Neuronal stem cell (in vitro differentiated cells): Measurements from ENCODE around the gene TRIM46.
"Not testable (repeated sequence)": the region's sequence is repeated elsewhere in the genome, so short reads cannot be mapped to it uniquely, and the experiment has no call there.

Source experiments
- DNase-seq: peaks from one replicate; pipeline ENCODE4 v3.0.0-alpha.2; 2013; ENCODE audit warnings: low spot score
- H2AFZ ChIP-seq: one replicate; pipeline ENCODE4 v1.6.1; 2013; ENCODE audit warnings: mild to moderate bottlenecking, low read length, inconsistent platforms
- H2AK5ac ChIP-seq: 2 replicates; pipeline ENCODE4 v1.6.1; 2013; ENCODE audit warnings: low read depth, mild to moderate bottlenecking, inconsistent platforms, low read length, moderate library complexity, mixed read lengths
- H2BK120ac ChIP-seq: 2 replicates; pipeline ENCODE4 v1.6.1; 2013; ENCODE audit warnings: low read depth, mild to moderate bottlenecking, inconsistent platforms, low read length, moderate library complexity, mixed read lengths
- H2BK12ac ChIP-seq: one replicate; pipeline ENCODE4 v1.6.1; 2013; ENCODE audit warnings: low read length, inconsistent platforms
- H2BK15ac ChIP-seq: 2 replicates; pipeline ENCODE4 v1.6.1; 2013; ENCODE audit warnings: mild to moderate bottlenecking, low read length, inconsistent platforms, mixed read lengths
- H2BK5ac ChIP-seq: one replicate; pipeline ENCODE4 v1.6.1; 2013; ENCODE audit warnings: inconsistent platforms, mild to moderate bottlenecking, low read length, moderate library complexity
- H3K14ac ChIP-seq: one replicate; pipeline ENCODE4 v1.6.1; 2013; ENCODE audit warnings: low read length, inconsistent platforms
- H3K18ac ChIP-seq: 2 replicates; pipeline ENCODE4 v1.6.1; 2013; ENCODE audit warnings: low read length, inconsistent platforms
- H3K23ac ChIP-seq: 2 replicates; pipeline ENCODE4 v1.6.1; 2013; ENCODE audit warnings: low read depth, mild to moderate bottlenecking, mixed read lengths, low read length, inconsistent platforms; ENCODE audit not compliant: poor library complexity
- H3K27ac ChIP-seq: replicated peaks from 3 replicates; pipeline ENCODE4 v1.5.1; 2013; ENCODE audit warnings: low read length, inconsistent platforms
- H3K27me3 ChIP-seq, 3 experiments: 2 replicates each; pipeline ENCODE4 v1.6.1; 2013; ENCODE audit warnings: low read length in 3 of 3, mild to moderate bottlenecking in 2 of 3, inconsistent platforms in 1 of 3, low read depth in 1 of 3, mixed read lengths in 1 of 3, moderate library complexity in 1 of 3; ENCODE audit not compliant: control insufficient read depth in 3 of 3, insufficient read depth in 3 of 3
- H3K36me3 ChIP-seq, 2 donors: replicated peaks in 1 of 2; 2 replicates each; pipeline ENCODE4 v1.6.1; 2013; ENCODE audit warnings: low read length in 2 of 2; ENCODE audit not compliant: control insufficient read depth in 2 of 2, insufficient read depth in 2 of 2
- H3K4ac ChIP-seq: 2 replicates; pipeline ENCODE4 v1.6.1; 2013; ENCODE audit warnings: inconsistent platforms, mild to moderate bottlenecking, low read length, moderate library complexity
- H3K4me1 ChIP-seq, 2 donors: 1 replicate in 1 of 2; 2 replicates in 1 of 2; pipeline ENCODE4 v1.6.1; 2013; ENCODE audit warnings: low read length in 2 of 2, low read depth in 1 of 2; ENCODE audit not compliant: control insufficient read depth in 2 of 2, insufficient read depth in 1 of 2
- H3K4me2 ChIP-seq: one replicate; pipeline ENCODE4 v1.6.1; 2013; ENCODE audit warnings: mild to moderate bottlenecking, low read length, inconsistent platforms; ENCODE audit not compliant: insufficient read depth, poor library complexity, severe bottlenecking
- H3K4me3 ChIP-seq, 2 donors: 2 replicates each; pipeline ENCODE4 v1.5.1; 2013; ENCODE audit warnings: low read length in 2 of 2, mild to moderate bottlenecking in 2 of 2, inconsistent platforms in 1 of 2, moderate library complexity in 1 of 2
- H3K79me1 ChIP-seq: one replicate; pipeline ENCODE4 v1.6.1; 2013; ENCODE audit warnings: low read depth, mild to moderate bottlenecking, inconsistent platforms, low read length, moderate library complexity
- H3K9ac ChIP-seq: one replicate; pipeline ENCODE4 v1.6.1; 2013; ENCODE audit warnings: mild to moderate bottlenecking, low read depth, low read length, inconsistent platforms; ENCODE audit not compliant: poor library complexity
- H3K9me3 ChIP-seq, 2 donors: replicated peaks in 1 of 2; 2 replicates each; pipeline versions ENCODE3 to v1.6.1; 2013; ENCODE audit warnings: low read length in 2 of 2, mild to moderate bottlenecking in 2 of 2, inconsistent platforms in 1 of 2, low read depth in 1 of 2, mixed read lengths in 1 of 2, moderate library complexity in 1 of 2; ENCODE audit not compliant: control insufficient read depth in 2 of 2, insufficient read depth in 1 of 2
- H4K8ac ChIP-seq: one replicate; pipeline ENCODE4 v1.6.1; 2013; ENCODE audit warnings: low read depth, mild to moderate bottlenecking, inconsistent platforms, low read length, moderate library complexity
- H4K91ac ChIP-seq: one replicate; pipeline ENCODE4 v1.6.1; 2013; ENCODE audit warnings: low read length, low read depth, mild to moderate bottlenecking, inconsistent platforms; ENCODE audit not compliant: poor library complexity
- WGBS, 2 donors: extraction: QIAGEN DNeasy Blood & Tissue Kit; methylation state at CpG; one replicate each; pipeline ENCODE4 v1.1.7; 2013; ENCODE audit warnings: missing lambda C conversion rate in 2 of 2, mixed read lengths in 1 of 2; ENCODE audit not compliant: insufficient read length in 2 of 2, insufficient replicate concordance in 1 of 2; ENCODE audit errors: extremely low coverage in 2 of 2; 5-methylcytosine and 5-hydroxymethylcytosine counted together

The TRIM46 gene

DNA sequence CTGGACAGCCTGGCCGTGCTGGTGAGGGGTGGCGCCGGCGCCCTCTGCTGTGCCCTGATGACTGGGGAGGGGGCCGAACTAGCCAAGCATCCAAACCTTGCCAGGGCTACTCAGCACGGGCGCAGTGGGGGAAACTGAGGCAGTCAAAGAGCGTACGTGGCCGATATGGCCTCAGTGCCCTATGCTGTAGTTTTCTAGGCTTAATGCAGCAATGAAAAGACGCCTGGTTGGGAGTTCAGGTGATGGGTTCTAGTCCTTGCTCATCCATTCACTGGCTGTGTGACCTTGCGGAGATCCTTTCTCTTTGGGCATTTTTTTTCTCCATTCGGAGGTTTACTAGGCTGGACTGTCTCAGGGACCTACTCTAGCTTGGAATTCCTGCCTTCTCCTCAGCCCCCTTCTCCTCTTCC, 35.7 kb downstream of the TRIM46 start:
- H3K4me2 ChIP-seq, result peak overlapping the region; percentile 85
- H3K36me3 ChIP-seq, result peaks cover 1 to 32% of the 10 kb centered on the region in 2 donors
- no peak overlapping the region for H3K14ac ChIP-seq
- peak overlapping the region; percentile 96 for H3K27ac ChIP-seq
- peak overlapping the region; percentile 98 for H2BK5ac ChIP-seq
- peak overlapping the region; percentile 47 for H3K23ac ChIP-seq
- no peak overlapping the region for H4K91ac ChIP-seq
- H2AFZ ChIP-seq, result peak overlapping the region; percentile 77
- peak overlapping the region; percentile 89 for H3K9ac ChIP-seq
- no peaks in the 10 kb centered on the region for H3K9me3 ChIP-seq
- WGBS, 2 donors, result no CpG with 5 or more reads among the region's 13 CpGs
- peaks cover 6% of the 10 kb centered on the region for H3K79me1 ChIP-seq
- H3K4ac ChIP-seq, result no peak overlapping the region
- no peak overlapping the region for H2BK120ac ChIP-seq
- H3K4me3 ChIP-seq, result peak overlapping the region; percentile 82 to 86
- no peak overlapping the region for H4K8ac ChIP-seq
- H2AK5ac ChIP-seq, result no peak overlapping the region
- H3K4me1 ChIP-seq, result peaks cover 13 to 15% of the 10 kb centered on the region in 2 donors
- H2BK12ac ChIP-seq, result no peak overlapping the region
- H2BK15ac ChIP-seq, result no peak overlapping the region
- H3K18ac ChIP-seq, result peak overlapping the region; percentile 89
- no peak for DNase-seq
- no peaks in the 10 kb centered on the region for H3K27me3 ChIP-seq

DNA sequence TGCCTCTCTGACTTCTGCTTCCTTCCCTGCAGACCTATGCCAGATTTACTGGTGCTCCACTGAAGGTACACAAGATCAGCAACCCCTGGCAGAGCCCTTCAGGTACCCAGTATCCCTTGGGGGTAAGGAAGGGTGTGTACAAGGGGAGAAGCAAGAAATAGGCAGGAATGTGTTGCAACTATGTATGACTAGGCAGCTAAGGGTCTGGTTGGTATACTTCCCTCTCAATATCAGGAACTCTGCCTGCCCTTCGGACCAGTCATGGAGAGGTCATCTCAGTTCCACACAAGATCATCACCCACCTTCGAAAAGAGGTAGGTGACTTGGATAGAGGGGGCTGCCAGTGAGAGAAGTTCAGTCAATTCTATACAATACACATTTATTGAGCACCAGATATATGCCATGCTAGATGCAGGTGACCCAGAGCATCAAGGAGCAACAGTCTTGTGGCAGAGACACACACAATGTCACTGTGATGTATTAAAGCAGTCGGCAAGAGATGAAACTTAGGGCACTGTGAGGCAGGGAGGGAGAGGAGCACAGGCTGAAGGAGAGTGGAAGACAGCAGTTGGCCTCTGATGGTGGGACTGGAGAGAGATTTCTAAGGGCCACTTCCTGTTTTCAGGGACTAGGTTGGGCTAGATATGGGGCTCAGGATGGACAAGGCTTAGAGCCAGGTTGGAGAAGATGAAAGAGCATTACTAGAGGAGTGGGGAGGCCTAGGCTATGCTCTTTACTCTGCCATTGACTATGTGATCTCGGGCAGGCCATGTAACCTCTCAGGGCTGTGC, 36.9 kb downstream of the TRIM46 start:
- Histone ChIP-seq H2AK5ac (no peak overlapping the region), H3K4me1 (peaks cover 13 to 15% of the 10 kb centered on the region in 2 donors), H3K4ac (no peak overlapping the region), H2BK15ac (no peak overlapping the region), H2BK12ac (no peak overlapping the region), H3K23ac (no peak overlapping the region), H3K18ac (no peak overlapping the region), H2BK5ac (no peak overlapping the region), H3K9me3 (no peaks in the 10 kb centered on the region), H3K4me2 (no peak overlapping the region), H3K9ac (no peak overlapping the region), H2BK120ac (no peak overlapping the region), H3K4me3 (no peak overlapping the region), H4K8ac (no peak overlapping the region), H2AFZ (no peak overlapping the region), H3K14ac (no peak overlapping the region), H3K36me3 (peaks cover 3 to 27% of the 10 kb centered on the region in 2 donors), H3K79me1 (peaks cover 6% of the 10 kb centered on the region), H3K27ac (no peak overlapping the region), H4K91ac (no peak overlapping the region), H3K27me3 (no peaks in the 10 kb centered on the region)
- no CpG with 5 or more reads among the region's 4 CpGs for WGBS, 2 donors
- no peak for DNase-seq

DNA sequence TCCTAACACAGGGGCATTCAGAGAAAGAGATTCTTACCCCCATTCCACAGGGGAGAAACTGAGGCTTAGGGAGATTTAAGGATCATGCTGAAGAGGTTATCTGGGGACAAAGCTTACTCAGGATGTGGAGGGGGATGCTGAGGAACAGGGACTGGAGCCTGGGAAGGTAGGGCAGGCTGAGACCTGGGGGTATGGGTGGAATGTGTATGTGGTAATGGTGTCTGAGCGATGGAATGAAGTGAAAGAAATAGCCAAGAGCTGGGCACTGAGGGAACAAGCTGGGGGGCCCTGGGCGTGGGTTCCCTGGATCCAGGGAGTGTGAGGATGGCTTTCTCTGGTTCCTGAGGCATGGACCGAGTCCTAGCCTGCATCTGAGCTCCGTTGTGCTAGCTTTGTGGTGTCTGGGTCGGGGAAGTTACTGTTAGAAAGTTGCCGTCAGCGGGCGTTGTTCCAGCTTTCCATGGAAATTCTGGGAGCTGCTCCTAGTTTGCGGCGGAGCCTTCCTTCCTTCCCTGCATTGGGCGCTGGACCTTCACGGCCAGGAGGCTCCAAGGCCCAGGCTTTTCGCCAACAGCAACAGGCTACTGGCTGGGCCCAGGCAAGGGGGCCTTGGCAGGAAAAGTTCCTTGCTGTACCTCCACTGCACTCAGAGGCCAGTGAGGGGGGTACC, 37.9 kb downstream of the TRIM46 start:
- DNase-seq, H3K4ac ChIP-seq, H3K9me3 ChIP-seq, H3K23ac ChIP-seq, H3K4me3 ChIP-seq, H2BK5ac ChIP-seq, H3K18ac ChIP-seq, H3K9ac ChIP-seq, H3K27me3 ChIP-seq, H3K27ac ChIP-seq, H2BK120ac ChIP-seq, H2AK5ac ChIP-seq, H2BK15ac ChIP-seq, H2BK12ac ChIP-seq, H2AFZ ChIP-seq, H3K4me2 ChIP-seq, H4K8ac ChIP-seq, H4K91ac ChIP-seq, H3K14ac ChIP-seq, H3K79me1 ChIP-seq: not testable (repeated sequence)
- Histone ChIP-seq H3K4me1 (peaks cover 11 to 13% of the 10 kb centered on the region in 2 donors), H3K36me3 (peaks cover 4 to 30% of the 10 kb centered on the region in 2 donors)
- no CpG with 5 or more reads among the region's 13 CpGs for WGBS, 2 donors

DNA sequence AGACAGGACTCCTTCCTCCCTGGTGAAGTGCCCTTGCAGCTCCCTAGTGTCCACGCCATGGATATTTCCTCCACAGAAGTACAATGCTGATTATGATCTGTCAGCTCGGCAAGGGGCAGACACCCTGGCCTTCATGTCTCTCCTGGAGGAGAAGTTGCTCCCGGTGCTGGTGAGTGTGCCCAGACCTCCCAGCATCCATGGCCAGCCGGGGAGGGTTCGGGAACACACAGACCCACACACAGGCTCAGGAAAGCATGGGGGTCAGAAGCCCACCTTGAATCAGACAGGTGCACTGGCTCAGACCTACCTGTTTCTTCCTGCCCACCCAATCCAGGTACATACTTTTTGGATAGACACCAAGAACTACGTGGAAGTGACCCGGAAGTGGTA, 38.4 kb downstream of the TRIM46 start:
- H3K23ac ChIP-seq, H2AK5ac ChIP-seq, H4K91ac ChIP-seq, H3K79me1 ChIP-seq, H3K18ac ChIP-seq, H4K8ac ChIP-seq, H2BK15ac ChIP-seq, H2BK5ac ChIP-seq, DNase-seq, H2BK12ac ChIP-seq, H3K9me3 ChIP-seq, H3K4me3 ChIP-seq, H3K27ac ChIP-seq, H2BK120ac ChIP-seq, H3K9ac ChIP-seq, H3K14ac ChIP-seq, H3K4me2 ChIP-seq, H2AFZ ChIP-seq, H3K4ac ChIP-seq, H3K27me3 ChIP-seq: not testable (repeated sequence)
- no CpG with 5 or more reads among the region's 7 CpGs for WGBS, 2 donors
- H3K36me3 ChIP-seq, result peaks cover 4 to 33% of the 10 kb centered on the region in 2 donors
- H3K4me1 ChIP-seq, result peaks cover 8 to 13% of the 10 kb centered on the region in 2 donors
